Measurements from ENCODE around the gene PCDHGC3.

- TF ChIP-seq CTCF (IDR thresholded peaks at IDR 0.05) = no peak
- no peak for TF ChIP-seq EP300 (IDR thresholded peaks at IDR 0.05; ENCODE audit: low read depth)
Measured at GRCh38 chr5:141431286-141431685, 44.5 kb upstream of the PCDHGC3 start.

All from transverse colon (tissue), 3 donors.